Cardiac muscle cell (in vitro differentiated cells and primary cell): ENCODE results near the gene PELI1. TPM values are rescaled to one million over a fixed set of nuclear protein-coding genes. Genes with fewer than 3 reads are reported as not detected.

ENCODE experiments used
- DNase-seq, 2 donors: peaks; one replicate each; pipeline versions ENCODE4 v3.0.0 to v3.0.0-alpha.2; 2010 to 2017; ENCODE audit warnings: low read depth in 1 of 2, low spot score in 1 of 2
- H3K27ac ChIP-seq: fragments of 200-600 bp; sonication (generic); 2 replicates; pipeline ENCODE4 v1.5.1; 2016
- H3K27me3 ChIP-seq: fragments of 200-600 bp; sonication (generic); 2 replicates; pipeline ENCODE4 v1.6.0; 2016; ENCODE audit warnings: control low read depth
- H3K36me3 ChIP-seq: fragments of 200-600 bp; sonication (generic); 2 replicates; pipeline ENCODE4 v1.5.1; 2016; ENCODE audit warnings: control low read depth
- H3K4me1 ChIP-seq: fragments of 200-600 bp; sonication (generic); 2 replicates; pipeline ENCODE4 v1.8.1; 2017; ENCODE audit warnings: low read depth, mild to moderate bottlenecking, mixed run types
- H3K4me3 ChIP-seq: fragments of 200-600 bp; sonication (generic); 2 replicates; pipeline ENCODE4 v1.5.1; 2016; ENCODE audit warnings: mild to moderate bottlenecking
- H3K9me3 ChIP-seq: fragments of 200-600 bp; sonication (generic); 2 replicates; pipeline ENCODE4 v1.5.1; 2017; ENCODE audit warnings: low read depth, mild to moderate bottlenecking, control low read depth
- polyA plus RNA-seq: library from polyadenylated mRNA; unstranded; fragments of >200 nt; fragmentation: Nextera tagmentation; extraction: Ambion mirVana; gene quantifications from 2 replicates; pipeline ENCODE4 v1.2.1, GENCODE V29; 2016
- total RNA-seq: library from RNA; depleted of rRNA; stranded (reverse); fragments of >200 nt; gene quantifications from 2 replicates; pipeline ENCODE4 v1.2.3, GENCODE V29; 2016
- TF ChIP-seq, protein P1 (sequence below): IDR thresholded peaks from 2 replicates; pipeline ENCODE4 v1.5.1; 2012; ENCODE audit warnings: low read depth, mild to moderate bottlenecking, low read length

Gene PELI1
- total and polyA plus RNA-seq, 2 experiments from 2014 or later, result 9.6 to 12.6 TPM

DNA sequence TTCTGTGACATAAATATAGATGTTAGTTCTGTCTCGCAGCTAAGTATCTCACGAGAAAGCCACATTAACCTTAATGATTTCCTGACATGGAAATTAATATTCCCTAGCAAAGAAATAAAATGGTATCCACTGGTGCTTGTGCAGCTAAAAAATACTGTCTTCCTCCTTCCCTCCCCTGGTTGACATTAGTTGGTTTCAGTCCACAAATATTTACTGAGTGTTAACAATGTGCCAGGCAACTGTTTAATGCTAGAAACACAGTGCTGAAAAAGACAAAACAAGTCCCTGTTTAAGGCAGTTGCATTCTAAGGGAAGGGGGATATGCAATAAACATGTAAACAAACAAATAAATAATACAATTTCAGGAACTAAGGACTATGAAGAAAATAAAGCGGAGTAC is 80.8 kb downstream of the PELI1 start:
- no peaks in the 10 kb centered on the region for H3K9me3 ChIP-seq
- no peak overlapping the region for H3K27ac ChIP-seq
- H3K4me3 ChIP-seq, result no peak overlapping the region
- TF ChIP-seq, protein P1, sequence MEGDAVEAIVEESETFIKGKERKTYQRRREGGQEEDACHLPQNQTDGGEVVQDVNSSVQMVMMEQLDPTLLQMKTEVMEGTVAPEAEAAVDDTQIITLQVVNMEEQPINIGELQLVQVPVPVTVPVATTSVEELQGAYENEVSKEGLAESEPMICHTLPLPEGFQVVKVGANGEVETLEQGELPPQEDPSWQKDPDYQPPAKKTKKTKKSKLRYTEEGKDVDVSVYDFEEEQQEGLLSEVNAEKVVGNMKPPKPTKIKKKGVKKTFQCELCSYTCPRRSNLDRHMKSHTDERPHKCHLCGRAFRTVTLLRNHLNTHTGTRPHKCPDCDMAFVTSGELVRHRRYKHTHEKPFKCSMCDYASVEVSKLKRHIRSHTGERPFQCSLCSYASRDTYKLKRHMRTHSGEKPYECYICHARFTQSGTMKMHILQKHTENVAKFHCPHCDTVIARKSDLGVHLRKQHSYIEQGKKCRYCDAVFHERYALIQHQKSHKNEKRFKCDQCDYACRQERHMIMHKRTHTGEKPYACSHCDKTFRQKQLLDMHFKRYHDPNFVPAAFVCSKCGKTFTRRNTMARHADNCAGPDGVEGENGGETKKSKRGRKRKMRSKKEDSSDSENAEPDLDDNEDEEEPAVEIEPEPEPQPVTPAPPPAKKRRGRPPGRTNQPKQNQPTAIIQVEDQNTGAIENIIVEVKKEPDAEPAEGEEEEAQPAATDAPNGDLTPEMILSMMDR, result no peak
- no peaks in the 10 kb centered on the region for H3K36me3 ChIP-seq
- peaks cover 2% of the 10 kb centered on the region for H3K27me3 ChIP-seq
- no peaks in the 10 kb centered on the region for H3K4me1 ChIP-seq
- peak in 1 of 2 donors; percentile 13 for DNase-seq

- peak in 1 of 2 donors; percentile 34 for DNase-seq
- Histone ChIP-seq H3K27me3 (peaks cover 2% of the 10 kb centered on the region), H3K27ac (no peak overlapping the region)
Observed at GRCh38 chr2:64062840-64063239, 81.4 kb downstream of the PELI1 start.

DNA sequence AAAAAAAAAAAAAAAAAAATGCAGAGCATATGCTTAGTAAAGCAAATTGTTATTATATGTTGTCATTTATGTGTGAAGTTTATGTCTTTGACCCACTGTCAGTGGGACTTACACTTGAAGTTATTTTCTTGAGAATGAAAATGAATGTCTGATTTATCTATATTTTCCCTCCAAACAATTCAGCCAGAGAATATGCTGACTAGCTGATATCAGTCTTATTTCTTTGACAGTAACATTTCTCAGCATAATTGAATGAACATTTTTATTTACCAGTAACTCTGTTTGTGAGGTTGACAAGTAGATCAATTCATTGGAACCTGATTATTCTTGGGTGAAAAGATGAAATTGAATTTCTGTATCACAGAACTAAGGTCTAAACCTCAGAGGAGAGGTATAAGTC is 85.0 kb downstream of the PELI1 start:
- TF ChIP-seq, protein P1, result no peak
- Histone ChIP-seq H3K27me3 (peaks cover 2% of the 10 kb centered on the region), H3K9me3 (no peaks in the 10 kb centered on the region), H3K4me3 (no peak overlapping the region), H3K36me3 (no peaks in the 10 kb centered on the region), H3K4me1 (no peaks in the 10 kb centered on the region), H3K27ac (no peak overlapping the region)
- no peak for DNase-seq

More at GRCh38 chr2:64062840-64063239, 81.4 kb downstream of the PELI1 start:
- no peaks in the 10 kb centered on the region for H3K9me3 ChIP-seq
- H3K4me1 ChIP-seq, result no peaks in the 10 kb centered on the region
- TF ChIP-seq, protein P1, result no peak
- H3K36me3 ChIP-seq, result no peaks in the 10 kb centered on the region
- no peak overlapping the region for H3K4me3 ChIP-seq

DNA sequence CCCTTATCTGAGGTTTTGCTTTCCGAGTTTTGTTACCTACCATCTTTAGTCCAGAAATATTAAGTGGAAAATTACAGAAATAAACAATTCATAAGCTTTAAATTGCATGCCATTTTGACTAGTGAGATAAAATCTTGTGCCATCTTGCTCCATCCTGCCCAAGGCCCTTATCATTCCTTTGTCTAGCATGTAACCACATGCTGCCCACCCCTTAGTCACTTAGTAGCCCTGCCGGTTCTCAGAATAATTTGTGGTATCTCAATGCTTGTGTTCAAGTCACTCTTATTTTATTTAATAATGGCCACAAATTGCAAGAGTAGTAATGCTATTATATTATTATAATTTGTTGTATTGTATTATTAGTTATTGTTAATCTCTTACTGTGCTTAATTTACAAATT is 88.2 kb downstream of the PELI1 start:
- Histone ChIP-seq H3K4me3 (no peak overlapping the region), H3K4me1 (no peaks in the 10 kb centered on the region), H3K36me3 (no peaks in the 10 kb centered on the region), H3K27me3 (peaks cover 2% of the 10 kb centered on the region), H3K27ac (no peak overlapping the region), H3K9me3 (no peaks in the 10 kb centered on the region)
- TF ChIP-seq, protein P1, result no peak
- DNase-seq, result no peak

DNA sequence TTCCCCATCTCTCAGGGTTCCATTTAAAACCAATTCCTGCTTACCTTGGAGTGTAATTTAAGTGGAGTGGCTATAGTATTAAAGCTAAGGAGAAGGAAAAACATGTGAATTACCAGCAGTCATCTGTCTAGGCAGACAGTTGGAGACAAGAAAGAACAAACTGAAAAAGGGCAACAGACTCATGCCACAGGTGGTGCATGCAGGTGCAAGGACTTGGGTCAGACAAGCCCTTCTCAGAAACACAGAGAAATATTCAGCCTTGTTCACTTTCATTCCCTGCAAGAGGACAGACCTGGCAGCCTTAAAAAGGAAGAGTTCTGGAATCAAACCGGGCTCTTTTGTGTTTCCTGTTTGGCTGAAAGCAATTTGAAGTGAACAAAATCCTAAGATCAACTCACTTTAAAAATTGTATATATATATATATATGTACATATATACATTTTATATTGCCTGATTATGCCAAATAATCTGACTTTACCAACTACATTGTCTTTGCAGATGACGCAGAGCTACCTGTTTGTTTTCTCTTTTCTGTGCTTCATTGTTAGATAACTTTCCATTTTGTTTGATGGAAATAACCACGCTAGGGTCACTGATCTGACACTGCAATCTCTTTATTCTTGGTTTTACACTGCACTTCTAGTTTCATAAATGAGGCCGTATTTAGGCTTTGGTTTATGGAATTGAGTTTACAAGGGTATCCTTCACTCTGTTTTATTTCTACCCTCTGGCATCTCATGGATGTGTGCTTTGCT is 89.9 kb downstream of the PELI1 start:
- Histone ChIP-seq H3K9me3 (no peaks in the 10 kb centered on the region), H3K4me3 (no peak overlapping the region), H3K27me3 (peaks cover 1% of the 10 kb centered on the region), H3K27ac (no peak overlapping the region), H3K36me3 (no peaks in the 10 kb centered on the region), H3K4me1 (no peaks in the 10 kb centered on the region)
- TF ChIP-seq, protein P1, result no peak
- no peak for DNase-seq
